Measurements from ENCODE around the gene KCNK7. TPM values are rescaled to one million over a fixed set of nuclear protein-coding genes. Genes with fewer than 3 reads are reported as not detected.

KCNK7 gene
- total RNA-seq, 1 experiment from 2014 or later: 1.4 TPM

DNA sequence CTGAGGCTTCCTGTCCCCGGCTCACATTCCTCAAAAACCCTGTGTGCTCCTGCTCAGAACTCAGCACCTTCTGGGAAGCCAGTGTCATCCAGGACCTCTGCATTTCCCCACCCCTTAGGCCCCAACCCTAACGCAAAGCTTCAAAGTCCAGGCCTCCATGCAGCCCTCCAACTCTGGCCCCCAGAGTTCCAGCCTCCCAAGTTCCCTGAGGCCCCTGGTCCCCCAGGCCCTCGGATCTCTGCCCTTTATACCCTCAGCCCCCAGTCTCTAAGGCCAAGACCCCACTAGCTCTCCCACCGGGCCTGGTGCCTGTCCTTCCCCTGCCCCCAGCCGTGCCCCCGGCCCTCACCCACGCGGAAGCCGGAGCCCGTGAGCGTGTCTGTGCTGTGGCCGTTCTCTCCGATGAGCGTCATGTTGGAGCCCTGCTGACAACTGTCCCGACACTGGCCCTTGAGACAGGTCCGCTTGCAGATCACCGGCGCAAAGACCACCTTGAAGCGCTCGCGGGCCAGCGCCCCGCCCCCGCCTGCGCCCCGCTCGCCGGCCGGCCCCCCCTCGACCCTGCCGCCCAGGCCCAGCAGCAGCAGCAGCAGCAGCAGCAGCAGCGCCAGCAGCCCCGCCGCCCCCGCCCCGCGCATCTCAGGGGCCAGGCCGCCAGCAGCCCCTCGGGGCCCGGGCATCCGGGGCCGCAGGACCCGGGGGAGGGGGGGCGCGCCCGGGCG, 38.2 kb downstream of the KCNK7 start:
- intact Hi-C loops (cut with micrococcal nuclease; ENCODE audit: unreplicated experiment): no loop called here
- Mint-ChIP-seq H3K4me1 (ENCODE audit: low read depth, unreplicated experiment) (peaks cover 68% of the 10 kb centered on the region), H3K4me3 (ENCODE audit: low read depth, unreplicated experiment) (peak overlapping the region; percentile 77), H3K9me3 (ENCODE audit: low read depth, unreplicated experiment) (no peaks in the 10 kb centered on the region), H3K36me3 (ENCODE audit: insufficient read depth, unreplicated experiment) (peaks cover 54% of the 10 kb centered on the region), H3K27me3 (ENCODE audit: unreplicated experiment) (no peaks in the 10 kb centered on the region), H3K27ac (ENCODE audit: unreplicated experiment) (peak overlapping the region; percentile 85)
- no peak for DNase-seq
- CTCF ChIA-PET: interaction anchor here (0.6 to 1.3 kb wide), 3 partner anchors 13 to 181 kb away, joined by 3 to 5 read pairs (median 4); partner anchors contain the start of gene ZNRD2
- TF ChIP-seq, protein P1, sequence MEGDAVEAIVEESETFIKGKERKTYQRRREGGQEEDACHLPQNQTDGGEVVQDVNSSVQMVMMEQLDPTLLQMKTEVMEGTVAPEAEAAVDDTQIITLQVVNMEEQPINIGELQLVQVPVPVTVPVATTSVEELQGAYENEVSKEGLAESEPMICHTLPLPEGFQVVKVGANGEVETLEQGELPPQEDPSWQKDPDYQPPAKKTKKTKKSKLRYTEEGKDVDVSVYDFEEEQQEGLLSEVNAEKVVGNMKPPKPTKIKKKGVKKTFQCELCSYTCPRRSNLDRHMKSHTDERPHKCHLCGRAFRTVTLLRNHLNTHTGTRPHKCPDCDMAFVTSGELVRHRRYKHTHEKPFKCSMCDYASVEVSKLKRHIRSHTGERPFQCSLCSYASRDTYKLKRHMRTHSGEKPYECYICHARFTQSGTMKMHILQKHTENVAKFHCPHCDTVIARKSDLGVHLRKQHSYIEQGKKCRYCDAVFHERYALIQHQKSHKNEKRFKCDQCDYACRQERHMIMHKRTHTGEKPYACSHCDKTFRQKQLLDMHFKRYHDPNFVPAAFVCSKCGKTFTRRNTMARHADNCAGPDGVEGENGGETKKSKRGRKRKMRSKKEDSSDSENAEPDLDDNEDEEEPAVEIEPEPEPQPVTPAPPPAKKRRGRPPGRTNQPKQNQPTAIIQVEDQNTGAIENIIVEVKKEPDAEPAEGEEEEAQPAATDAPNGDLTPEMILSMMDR (IDR thresholded peaks at IDR 0.05; ENCODE audit: unreplicated experiment): no peak
- BruUV-seq (replicated peaks): no TSS peak

DNA sequence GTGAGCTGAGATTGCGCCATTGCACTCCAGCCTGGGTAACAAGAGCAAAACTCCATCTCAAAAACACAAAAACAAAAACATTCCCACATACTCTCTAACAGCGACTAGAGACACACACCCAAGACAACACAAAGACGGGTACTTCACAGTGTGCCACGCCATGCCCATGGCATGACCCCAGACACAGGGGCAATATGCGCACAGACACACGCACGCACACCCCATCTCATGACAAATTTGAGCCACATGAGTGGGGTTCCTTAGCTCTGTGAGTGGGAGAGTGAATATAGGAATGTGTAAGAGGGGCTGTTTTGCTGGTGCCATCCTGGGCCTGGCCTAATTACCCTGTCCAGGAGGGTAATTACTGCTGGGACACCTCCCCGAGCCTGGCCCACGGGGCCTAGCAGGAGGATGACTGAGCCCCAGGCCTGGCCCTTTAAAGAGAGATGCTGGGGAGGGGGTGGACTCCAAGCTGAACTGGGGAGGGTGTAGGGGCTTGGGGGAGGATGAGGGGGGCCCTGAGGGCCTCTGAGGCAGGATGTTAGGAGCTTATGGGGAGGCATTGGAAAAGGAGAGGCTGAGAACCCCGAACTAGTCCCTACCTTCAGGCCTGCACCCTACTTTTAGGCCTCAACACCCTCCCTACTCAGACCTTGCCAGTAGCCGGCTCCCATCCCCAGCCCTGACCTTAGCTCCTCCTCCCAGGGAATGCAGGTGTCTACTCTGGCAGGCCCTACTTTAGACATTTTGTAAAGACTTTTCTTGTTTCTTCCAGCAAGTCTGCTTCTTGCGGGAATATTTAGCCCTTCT, 38.9 kb downstream of the KCNK7 start:
- CTCF ChIA-PET: interaction anchor here (0.6 to 1.3 kb wide), 3 partner anchors 14 to 960 kb away, joined by 3 to 5 read pairs (median 4); partner anchors contain the start of gene ZNRD2
- H3K4me1 Mint-ChIP-seq (ENCODE audit: low read depth, unreplicated experiment): peaks cover 68% of the 10 kb centered on the region
- DNase-seq: no peak
- H3K36me3 Mint-ChIP-seq (ENCODE audit: insufficient read depth, unreplicated experiment): peaks cover 61% of the 10 kb centered on the region
- H3K9me3 Mint-ChIP-seq (ENCODE audit: low read depth, unreplicated experiment): no peaks in the 10 kb centered on the region
- intact Hi-C loops (cut with micrococcal nuclease; ENCODE audit: unreplicated experiment): no loop called here
- TF ChIP-seq, protein P1 (IDR thresholded peaks at IDR 0.05; ENCODE audit: unreplicated experiment): no peak
- H3K27ac Mint-ChIP-seq (ENCODE audit: unreplicated experiment): peak overlapping the region; percentile 85
- peak overlapping the region; percentile 77 for H3K4me3 Mint-ChIP-seq (ENCODE audit: low read depth, unreplicated experiment)
- BruUV-seq (replicated peaks): TSS peak; percentile 34
- H3K27me3 Mint-ChIP-seq (ENCODE audit: unreplicated experiment): no peaks in the 10 kb centered on the region

DNA sequence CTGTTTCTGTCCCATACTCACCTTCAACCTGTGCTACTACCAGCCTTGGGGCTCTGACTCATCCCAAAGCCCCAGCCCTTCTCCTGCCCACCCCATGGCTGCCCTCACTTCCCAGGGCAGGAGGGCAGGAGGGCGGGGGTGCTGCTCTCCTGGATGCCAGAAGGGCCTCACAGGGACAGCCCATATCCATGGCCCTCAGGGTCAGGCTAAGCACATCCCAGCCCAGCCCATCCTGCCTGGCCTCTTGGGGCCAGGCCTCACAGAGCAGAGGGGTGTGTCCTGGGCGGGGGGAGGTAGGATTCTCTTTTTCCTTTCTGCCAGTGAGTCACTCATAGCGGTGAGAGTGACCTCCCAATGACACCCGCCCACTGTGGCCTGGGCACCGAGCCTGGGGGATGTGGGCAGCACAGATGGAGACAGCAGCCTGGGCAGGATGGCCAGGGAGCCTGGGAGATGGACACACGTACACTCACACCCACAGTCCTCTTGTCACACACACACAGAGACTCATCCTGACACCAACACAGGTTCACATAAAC, 39.8 kb downstream of the KCNK7 start:
- TF ChIP-seq, protein P1 (IDR thresholded peaks at IDR 0.05; ENCODE audit: unreplicated experiment): no peak
- DNase-seq: peak; percentile 89
- Mint-ChIP-seq H3K9me3 (ENCODE audit: low read depth, unreplicated experiment) (no peaks in the 10 kb centered on the region), H3K27me3 (ENCODE audit: unreplicated experiment) (no peaks in the 10 kb centered on the region), H3K4me1 (ENCODE audit: low read depth, unreplicated experiment) (peaks cover 72% of the 10 kb centered on the region), H3K36me3 (ENCODE audit: insufficient read depth, unreplicated experiment) (peaks cover 70% of the 10 kb centered on the region), H3K27ac (ENCODE audit: unreplicated experiment) (peak overlapping the region; percentile 85), H3K4me3 (ENCODE audit: low read depth, unreplicated experiment) (peak overlapping the region; percentile 77)
- CTCF ChIA-PET: no interaction called here
- intact Hi-C loops (cut with micrococcal nuclease; ENCODE audit: unreplicated experiment): no loop called here
- BruUV-seq (replicated peaks): no TSS peak

DNA sequence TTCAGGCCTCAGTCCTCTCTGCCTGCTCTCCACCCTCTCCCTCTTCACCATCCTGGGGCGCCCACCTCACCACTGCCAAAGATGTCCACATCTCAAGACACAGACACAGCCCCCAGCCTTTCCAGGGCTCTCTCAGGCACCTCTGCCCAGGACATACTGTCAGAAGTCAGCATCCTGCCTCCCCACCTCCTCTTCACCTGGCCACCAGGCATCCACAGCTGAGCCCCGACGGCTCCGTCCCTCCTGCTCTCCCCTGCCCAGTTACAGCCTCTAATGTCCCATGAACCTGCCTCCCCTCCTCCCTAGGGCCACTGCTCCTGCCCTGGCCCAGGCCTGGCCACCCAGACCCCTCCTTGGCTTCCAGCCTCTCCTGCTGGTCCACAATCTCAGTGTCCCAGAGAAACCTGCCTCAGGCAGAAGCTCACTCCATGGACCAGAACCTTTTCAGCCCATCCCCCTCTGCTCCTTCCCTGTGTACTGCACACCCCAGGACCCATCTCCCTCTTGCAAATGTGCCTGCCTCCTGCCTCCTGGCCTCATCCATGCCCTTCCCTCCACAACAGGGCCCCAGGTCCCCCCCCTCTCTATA, 40.7 kb downstream of the KCNK7 start:
- peaks cover 64% of the 10 kb centered on the region for H3K4me1 Mint-ChIP-seq (ENCODE audit: low read depth, unreplicated experiment)
- no TSS peak for BruUV-seq (replicated peaks)
- peaks cover 70% of the 10 kb centered on the region for H3K36me3 Mint-ChIP-seq (ENCODE audit: insufficient read depth, unreplicated experiment)
- no peaks in the 10 kb centered on the region for H3K27me3 Mint-ChIP-seq (ENCODE audit: unreplicated experiment)
- TF ChIP-seq, protein P1 (IDR thresholded peaks at IDR 0.05; ENCODE audit: unreplicated experiment): no peak
- H3K27ac Mint-ChIP-seq (ENCODE audit: unreplicated experiment): peak overlapping the region; percentile 85
- CTCF ChIA-PET: interaction anchor here (0.5 kb wide), 1 partner anchor 63 kb away, joined by 3 read pairs; no protein-coding TSS in a partner anchor
- no peaks in the 10 kb centered on the region for H3K9me3 Mint-ChIP-seq (ENCODE audit: low read depth, unreplicated experiment)
- intact Hi-C loops (cut with micrococcal nuclease; ENCODE audit: unreplicated experiment): no loop called here
- H3K4me3 Mint-ChIP-seq (ENCODE audit: low read depth, unreplicated experiment): peak overlapping the region; percentile 77
- no peak for DNase-seq
